AG04449 (cell line): ENCODE data around the gene UTS2R.

ENCODE experiments used
- CTCF ChIA-PET: fragments of 350-600 bp; formaldehyde crosslinking; extraction: SDS; loops from one replicate; lab custom pipeline; 2021; ENCODE audit warnings: antibody characterized with exemption; lab: Yijun Ruan, JAX
- POLR2A ChIA-PET: fragments of 400-600, 350-600 bp; formaldehyde crosslinking; extraction: SDS; loops from one replicate; lab custom pipeline; 2020; ENCODE audit warnings: antibody characterized with exemption, inconsistent platforms; lab: Yijun Ruan, JAX
- DNase-seq: peaks from one replicate; pipeline ENCODE4 v3.0.0-alpha.2; 2010; ENCODE audit warnings: low read depth, low spot score
- H3K4me3 ChIP-seq: 2 replicates; pipeline ENCODE4 v1.5.1; 2011; ENCODE audit warnings: low read depth, mild to moderate bottlenecking, control low read depth, low read length
- CTCF ChIP-seq: IDR thresholded peaks from one replicate; pipeline ENCODE4 v1.5.1; 2011; ENCODE audit warnings: mild to moderate bottlenecking, moderate library complexity, low read length, control low read depth, inconsistent platforms; ENCODE audit not compliant: insufficient read depth; ENCODE audit errors: missing control alignments

UTS2R gene

DNA sequence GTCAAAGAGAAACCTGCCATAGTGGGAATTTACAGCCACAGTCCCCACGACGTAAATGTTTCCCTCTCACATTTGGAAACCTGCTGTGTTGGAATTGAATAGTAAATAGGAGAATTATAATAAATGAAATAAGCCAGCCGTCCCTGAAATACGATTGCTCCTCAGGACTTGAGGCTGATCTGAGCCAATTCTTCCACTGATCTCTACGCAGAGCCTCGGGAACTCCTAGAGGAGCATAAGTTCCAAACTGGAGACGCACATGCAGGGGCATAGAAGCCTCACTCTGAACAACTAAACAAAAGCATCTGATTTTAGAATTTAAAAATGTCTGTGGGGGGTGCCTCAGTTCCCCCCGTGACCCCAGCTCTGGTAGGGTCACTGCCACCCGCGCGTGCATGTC is 22.7 kb upstream of the UTS2R start:
- POLR2A ChIA-PET = no interaction called here
- no peak for TF ChIP-seq CTCF
- DNase-seq = no peak
- CTCF ChIA-PET = interaction anchor here (1.2 to 4.6 kb wide), 8 partner anchors 11 to 83 kb away, joined by 4 to 84 read pairs (median 18); partner anchors contain the start of gene HEXD
- H3K4me3 ChIP-seq = no peak overlapping the region

GRCh38 chr17:82349287-82349701 is 22.3 kb upstream of the UTS2R start:
- no peak overlapping the region for H3K4me3 ChIP-seq
- DNase-seq = no peak
- CTCF ChIA-PET = interaction anchor here (0.9 to 4.6 kb wide), 16 partner anchors 9 to 113 kb away, joined by 3 to 84 read pairs (median 10); partner anchors contain the start of genes CSNK1D, HEXD, TEX19 and UTS2R
- no peak for TF ChIP-seq CTCF
- POLR2A ChIA-PET = no interaction called here

GRCh38 chr17:82350182-82351030 is 21.2 kb upstream of the UTS2R start:
- no peak for DNase-seq
- ChIA-PET POLR2A (no interaction called here), CTCF (interaction anchor here (0.6 to 4.6 kb wide), 29 partner anchors 7 to 206 kb away, joined by 3 to 84 read pairs (median 6); partner anchors contain the start of genes CD7, CSNK1D, HEXD and SECTM1)
- no peak overlapping the region for H3K4me3 ChIP-seq
- TF ChIP-seq CTCF = peak; percentile 20

DNA sequence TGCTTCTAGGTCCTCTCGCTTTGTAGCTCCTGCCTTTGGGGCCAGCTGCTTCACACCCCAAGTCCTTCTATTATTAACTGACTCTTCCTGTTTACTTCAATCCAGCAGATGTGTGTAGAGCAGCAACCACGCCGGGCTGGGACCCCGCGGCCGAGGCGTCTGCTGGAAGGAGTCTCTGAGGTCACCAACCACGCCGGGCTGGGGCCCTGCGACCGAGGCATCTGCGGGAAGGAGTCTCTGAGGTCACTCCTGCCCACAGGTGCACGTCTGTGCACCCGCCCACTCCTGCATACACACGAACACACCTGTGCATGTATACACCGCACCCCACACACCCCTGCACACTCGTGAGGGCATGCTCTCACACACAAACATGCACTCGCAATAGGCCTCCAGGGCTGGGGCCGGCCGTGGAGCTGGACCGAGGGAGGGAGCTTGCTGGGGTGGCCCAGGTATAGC is 20.3 kb upstream of the UTS2R start:
- ChIA-PET POLR2A (no interaction called here), CTCF (interaction anchor here (0.6 to 4.6 kb wide), 24 partner anchors 8 to 205 kb away, joined by 3 to 84 read pairs (median 8); partner anchors contain the start of genes CD7, HEXD, SECTM1 and UTS2R)
- no peak for TF ChIP-seq CTCF
- DNase-seq = no peak
- no peak overlapping the region for H3K4me3 ChIP-seq

DNA sequence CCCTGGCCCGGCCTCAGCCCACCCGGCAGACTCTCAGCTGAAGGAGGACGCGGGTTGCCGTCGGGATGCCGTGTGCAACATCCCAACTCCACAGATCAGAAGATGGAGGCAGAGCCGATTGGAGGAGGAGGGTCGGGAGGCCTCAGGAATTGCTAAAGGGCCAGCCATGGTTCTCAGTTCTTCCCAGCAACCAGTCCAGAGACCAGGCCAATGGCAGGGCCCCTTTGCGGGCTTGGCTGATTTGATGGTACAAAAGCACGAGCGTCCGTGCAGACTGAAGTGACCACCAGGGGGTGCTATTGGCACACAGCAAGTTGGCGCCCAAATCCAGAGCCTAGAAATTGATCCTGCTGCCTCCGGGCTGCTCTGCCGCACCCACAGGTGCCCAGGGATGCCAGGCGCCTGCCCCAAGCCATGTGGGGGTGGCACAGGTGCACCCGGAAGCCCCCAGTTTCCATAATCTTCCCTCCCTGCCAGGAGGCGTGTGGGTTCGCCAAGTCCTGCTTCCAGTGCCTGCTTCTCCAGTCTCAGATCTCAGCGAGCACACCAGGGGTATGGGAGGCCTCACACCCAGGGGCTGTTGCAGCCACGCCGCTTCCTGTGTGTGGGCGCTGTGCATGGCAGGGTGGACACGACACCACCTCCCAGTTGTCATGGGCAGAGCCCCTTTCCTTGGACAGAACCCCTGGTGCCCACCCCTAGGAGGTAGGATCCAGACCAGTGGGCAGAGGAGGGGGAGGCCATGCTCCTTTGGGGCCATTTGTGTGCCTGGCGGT is 19.7 kb upstream of the UTS2R start:
- ChIA-PET POLR2A (no interaction called here), CTCF (interaction anchor here (0.7 to 4.6 kb wide), 34 partner anchors 9 to 202 kb away, joined by 3 to 84 read pairs (median 5); partner anchors contain the start of genes CD7, HEXD, SECTM1 and UTS2R)
- peak; percentile 36 for DNase-seq
- TF ChIP-seq CTCF = peak; percentile 94
- H3K4me3 ChIP-seq = no peak overlapping the region

- H3K4me3 ChIP-seq = no peak overlapping the region
- no peak for TF ChIP-seq CTCF
- no peak for DNase-seq
- ChIA-PET CTCF (interaction anchor here (0.7 to 4.3 kb wide), 5 partner anchors 9 to 66 kb away, joined by 3 to 41 read pairs (median 4); partner anchors contain the start of gene OGFOD3), POLR2A (no interaction called here)
Measured at GRCh38 chr17:82353484-82353883, 18.1 kb upstream of the UTS2R start.
